HG03039 (cell line): ENCODE data around the gene F2R.
"Not testable (repeated sequence)": the region's sequence is repeated elsewhere in the genome, so short reads cannot be mapped to it uniquely, and the experiment has no call there.

ENCODE experiments used
- ATAC-seq: cut with Tn5 transposase; IDR thresholded peaks from one replicate; pipeline ENCODE4 v1.9.1; 2021; ENCODE audit warnings: mild to moderate bottlenecking, moderate library complexity; ENCODE audit not compliant: unreplicated experiment

The F2R gene

GRCh38 chr5:76747706-76748105 is 31.8 kb downstream of the F2R start:
- no peak for ATAC-seq

- no peak for ATAC-seq
Observed at GRCh38 chr5:76751291-76751690, 35.4 kb downstream of the F2R start.

- ATAC-seq: no peak
Observed at GRCh38 chr5:76754668-76755078, 38.7 kb downstream of the F2R start.

GRCh38 chr5:76755779-76756637 is 40.1 kb downstream of the F2R start:
- ATAC-seq: no peak

GRCh38 chr5:76757049-76757448 is 41.1 kb downstream of the F2R start:
- ATAC-seq: no peak

- not testable (repeated sequence) for ATAC-seq
Observed at GRCh38 chr5:76761118-76761517, 45.2 kb downstream of the F2R start.

GRCh38 chr5:76762484-76762883 is 46.6 kb downstream of the F2R start:
- ATAC-seq: no peak

- no peak for ATAC-seq
Observed at GRCh38 chr5:76763136-76763535, 47.2 kb downstream of the F2R start.

- ATAC-seq: no peak
Observed at GRCh38 chr5:76764374-76764773, 48.4 kb downstream of the F2R start.

GRCh38 chr5:76765249-76765648 is 49.3 kb downstream of the F2R start:
- ATAC-seq: no peak

- no peak for ATAC-seq
Observed at GRCh38 chr5:76766746-76767145, 50.8 kb downstream of the F2R start.

- ATAC-seq: not testable (repeated sequence)
Observed at GRCh38 chr5:76771041-76771440, 55.1 kb downstream of the F2R start.

- ATAC-seq: no peak
Observed at GRCh38 chr5:76771705-76772405, 55.9 kb downstream of the F2R start.

- ATAC-seq: no peak
Observed at GRCh38 chr5:76775921-76776320, 60.0 kb downstream of the F2R start.

GRCh38 chr5:76776391-76776790 is 60.5 kb downstream of the F2R start:
- no peak for ATAC-seq

GRCh38 chr5:76780616-76781015 is 64.7 kb downstream of the F2R start:
- not testable (repeated sequence) for ATAC-seq

- ATAC-seq: no peak
Observed at GRCh38 chr5:76781775-76782174, 65.8 kb downstream of the F2R start.

- no peak for ATAC-seq
Observed at GRCh38 chr5:76782444-76782843, 66.5 kb downstream of the F2R start.
